ENCODE measurements around the gene CADPS.

GRCh38 chr3:62521464-62522105 is 353.6 kb downstream of the CADPS start:
- TF ChIP-seq POLR2A (IDR thresholded peaks at IDR 0.05): no peak
- no peak for TF ChIP-seq CTCF (IDR thresholded peaks at IDR 0.05 in 8 of 11, conservative IDR thresholded peaks at IDR 0.05 in 3 of 11)
- no peak for TF ChIP-seq POLR2AphosphoS5 (IDR thresholded peaks at IDR 0.05)
